Measurements from ENCODE around the gene E4F1. TPM values are rescaled to one million over a fixed set of nuclear protein-coding genes. Genes with fewer than 3 reads are reported as not detected.

Gene E4F1
- total RNA-seq, 2 experiments from 2014 or later = 31.8 to 33.8 TPM

DNA sequence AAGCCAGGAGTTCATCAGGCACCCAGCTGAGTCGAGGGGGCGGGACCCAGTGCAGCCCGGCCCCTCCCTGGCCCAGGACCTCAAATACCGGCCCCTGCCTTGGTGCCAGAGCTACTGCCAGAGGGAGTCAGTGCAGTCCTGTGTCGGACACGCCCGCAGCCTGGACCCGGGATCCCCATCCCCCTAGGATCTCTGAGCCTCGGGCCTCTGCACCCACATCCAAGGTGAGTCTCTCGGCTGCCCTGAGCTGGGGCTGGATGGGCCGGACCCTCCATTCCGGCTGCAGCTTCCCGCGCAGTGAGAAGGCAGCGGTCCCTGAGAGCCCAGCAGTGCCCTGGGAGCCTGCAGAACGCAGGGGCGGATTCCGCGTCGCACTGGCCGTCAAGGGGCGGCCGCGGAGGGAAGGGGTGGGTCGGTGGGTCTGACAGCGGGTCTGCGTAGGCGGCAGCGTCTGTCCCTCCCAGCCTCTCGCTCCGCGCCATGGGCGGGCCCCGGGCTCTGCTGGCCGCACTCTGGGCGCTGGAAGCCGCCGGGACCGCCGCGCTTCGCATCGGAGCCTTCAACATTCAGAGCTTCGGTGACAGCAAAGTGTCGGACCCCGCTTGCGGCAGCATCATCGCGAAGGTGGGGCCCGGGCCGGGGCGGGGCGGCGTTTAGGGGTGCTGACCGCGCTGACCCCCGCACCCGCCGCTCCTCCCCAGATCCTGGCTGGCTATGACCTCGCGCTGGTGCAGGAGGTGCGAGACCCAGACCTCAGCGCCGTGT, 13.1 kb downstream of the E4F1 start, which contains the start of gene DNASE1L2:
Gene DNASE1L2 (plus strand): TSS at position 108 of the 765 bp plus-strand sequence. CDS start 373 bp downstream, at position 481.
- Histone ChIP-seq H3K36me3 (ENCODE audit: insufficient read depth, low read length) (peaks cover 35% of the 10 kb centered on the region), H3K4me1 (ENCODE audit: insufficient read depth, low read length) (peaks cover 11% of the 10 kb centered on the region), H3K9me3 (ENCODE audit: control insufficient read depth in 1 of 2, insufficient read depth in 1 of 2, low read length in 2 of 2) (no peaks in the 10 kb centered on the region), H3K27ac (ENCODE audit: low read depth in 1 of 2, low read length in 2 of 2) (no peak within 1 kb of the TSS), H3K4me3 (ENCODE audit: low read length) (no peak within 1 kb of the TSS), H3K27me3 (ENCODE audit: control insufficient read depth in 1 of 2, insufficient read depth in 2 of 2, low read length in 2 of 2) (peaks cover 0 to 12% of the 10 kb centered on the region in 2 experiments)
- DNase-seq (no peak), ATAC-seq (ENCODE audit: poor library complexity) (peak; percentile 21)
- H3K4me1 Mint-ChIP-seq (ENCODE audit: low read depth) = no peaks in the 10 kb centered on the region
- peaks cover 4% of the 10 kb centered on the region for H3K27me3 Mint-ChIP-seq
- ChIA-PET POLR2A (interaction anchor here (1.6 to 1.9 kb wide), 2 partner anchors 10 to 22 kb away, joined by 4 to 5 read pairs; partner anchors contain the start of gene PGP), CTCF (no interaction called here)
- no peaks in the 10 kb centered on the region for H3K9me3 Mint-ChIP-seq
- intact Hi-C loops (cut with DNase I, micrococcal nuclease) = no loop called here
- H3K36me3 Mint-ChIP-seq (ENCODE audit: low read depth) = peaks cover 15% of the 10 kb centered on the region
- H3K4me3 Mint-ChIP-seq = no peak within 1 kb of the TSS
- no peak within 1 kb of the TSS for H3K27ac Mint-ChIP-seq
- TF ChIP-seq, protein P1, sequence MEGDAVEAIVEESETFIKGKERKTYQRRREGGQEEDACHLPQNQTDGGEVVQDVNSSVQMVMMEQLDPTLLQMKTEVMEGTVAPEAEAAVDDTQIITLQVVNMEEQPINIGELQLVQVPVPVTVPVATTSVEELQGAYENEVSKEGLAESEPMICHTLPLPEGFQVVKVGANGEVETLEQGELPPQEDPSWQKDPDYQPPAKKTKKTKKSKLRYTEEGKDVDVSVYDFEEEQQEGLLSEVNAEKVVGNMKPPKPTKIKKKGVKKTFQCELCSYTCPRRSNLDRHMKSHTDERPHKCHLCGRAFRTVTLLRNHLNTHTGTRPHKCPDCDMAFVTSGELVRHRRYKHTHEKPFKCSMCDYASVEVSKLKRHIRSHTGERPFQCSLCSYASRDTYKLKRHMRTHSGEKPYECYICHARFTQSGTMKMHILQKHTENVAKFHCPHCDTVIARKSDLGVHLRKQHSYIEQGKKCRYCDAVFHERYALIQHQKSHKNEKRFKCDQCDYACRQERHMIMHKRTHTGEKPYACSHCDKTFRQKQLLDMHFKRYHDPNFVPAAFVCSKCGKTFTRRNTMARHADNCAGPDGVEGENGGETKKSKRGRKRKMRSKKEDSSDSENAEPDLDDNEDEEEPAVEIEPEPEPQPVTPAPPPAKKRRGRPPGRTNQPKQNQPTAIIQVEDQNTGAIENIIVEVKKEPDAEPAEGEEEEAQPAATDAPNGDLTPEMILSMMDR (IDR thresholded peaks at IDR 0.05) = no peak

DNA sequence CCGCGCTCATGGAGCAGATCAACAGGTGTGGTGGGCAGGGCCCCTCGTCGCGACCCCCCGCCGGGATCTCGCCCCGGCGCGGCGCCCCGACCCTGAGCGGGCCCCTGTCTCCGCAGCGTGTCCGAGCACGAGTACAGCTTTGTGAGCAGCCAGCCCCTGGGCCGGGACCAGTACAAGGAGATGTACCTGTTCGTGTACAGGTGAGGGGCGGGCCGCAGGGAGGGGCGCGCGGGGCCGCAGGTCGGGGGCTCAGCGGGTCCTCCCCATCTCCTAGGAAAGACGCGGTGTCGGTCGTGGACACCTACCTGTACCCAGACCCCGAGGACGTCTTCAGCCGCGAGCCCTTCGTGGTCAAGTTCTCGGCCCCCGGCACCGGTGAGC, 13.7 kb downstream of the E4F1 start:
- peaks cover 13% of the 10 kb centered on the region for H3K36me3 Mint-ChIP-seq (ENCODE audit: low read depth)
- H3K9me3 Mint-ChIP-seq = no peaks in the 10 kb centered on the region
- intact Hi-C loops (cut with DNase I, micrococcal nuclease) = no loop called here

DNA sequence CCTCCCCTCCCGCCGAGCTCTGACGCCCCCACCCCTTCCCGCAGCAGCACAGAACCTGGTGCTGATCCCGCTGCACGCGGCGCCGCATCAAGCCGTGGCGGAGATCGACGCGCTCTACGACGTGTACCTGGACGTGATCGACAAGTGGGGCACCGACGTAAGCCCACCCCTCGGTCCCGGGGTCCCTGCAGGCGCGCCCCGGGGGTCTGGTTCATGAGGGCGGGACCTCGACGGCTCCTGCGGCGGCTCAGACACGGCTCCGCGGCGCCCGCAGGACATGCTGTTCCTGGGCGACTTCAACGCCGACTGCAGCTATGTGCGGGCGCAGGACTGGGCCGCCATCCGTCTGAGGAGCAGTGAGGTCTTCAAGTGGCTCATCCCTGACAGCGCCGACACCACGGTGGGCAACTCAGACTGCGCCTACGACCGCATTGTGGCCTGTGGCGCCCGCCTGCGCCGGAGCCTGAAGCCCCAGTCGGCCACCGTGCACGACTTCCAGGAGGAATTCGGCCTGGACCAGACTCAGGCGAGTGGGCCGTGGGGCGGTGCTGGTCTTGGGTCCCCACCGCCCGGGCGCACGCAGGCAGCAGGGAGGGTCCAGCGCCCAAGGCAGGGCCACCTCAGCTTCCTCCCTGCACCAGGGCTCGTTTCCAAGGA, 14.2 kb downstream of the E4F1 start:
- intact Hi-C loops (cut with DNase I, micrococcal nuclease) = no loop called here
- Histone ChIP-seq H3K36me3 (ENCODE audit: insufficient read depth, low read length) (peaks cover 29% of the 10 kb centered on the region), H3K4me3 (ENCODE audit: low read length) (no peak overlapping the region), H3K27me3 (ENCODE audit: control insufficient read depth in 1 of 2, insufficient read depth in 2 of 2, low read length in 2 of 2) (peaks cover 0 to 12% of the 10 kb centered on the region in 2 experiments), H3K27ac (ENCODE audit: low read depth in 1 of 2, low read length in 2 of 2) (no peak overlapping the region), H3K4me1 (ENCODE audit: insufficient read depth, low read length) (peaks cover 11% of the 10 kb centered on the region), H3K9me3 (ENCODE audit: control insufficient read depth in 1 of 2, insufficient read depth in 1 of 2, low read length in 2 of 2) (no peaks in the 10 kb centered on the region)
- H3K4me1 Mint-ChIP-seq (ENCODE audit: low read depth) = no peaks in the 10 kb centered on the region
- H3K9me3 Mint-ChIP-seq = no peaks in the 10 kb centered on the region
- CTCF ChIA-PET = no interaction called here
- DNase-seq (no peak), ATAC-seq (ENCODE audit: poor library complexity) (no peak)
- no peak overlapping the region for H3K4me3 Mint-ChIP-seq
- H3K27me3 Mint-ChIP-seq = peaks cover 4% of the 10 kb centered on the region
- no peak overlapping the region for H3K27ac Mint-ChIP-seq
- POLR2A ChIA-PET = interaction anchor here (1.9 kb wide), 1 partner anchor 11 kb away, joined by 5 read pairs; no protein-coding TSS in a partner anchor
- H3K36me3 Mint-ChIP-seq (ENCODE audit: low read depth) = peaks cover 19% of the 10 kb centered on the region
- TF ChIP-seq, protein P1 (IDR thresholded peaks at IDR 0.05) = no peak

More for the DNA sequence above, 13.7 kb downstream of the E4F1 start:
- TF ChIP-seq, protein P1 (IDR thresholded peaks at IDR 0.05) = no peak
- peaks cover 11% of the 10 kb centered on the region for H3K4me1 ChIP-seq (ENCODE audit: insufficient read depth, low read length)
- CTCF ChIA-PET = no interaction called here
- H3K9me3 ChIP-seq (ENCODE audit: control insufficient read depth in 1 of 2, insufficient read depth in 1 of 2, low read length in 2 of 2) = no peaks in the 10 kb centered on the region
- ATAC-seq (ENCODE audit: poor library complexity) (no peak), DNase-seq (no peak)
- H3K27me3 Mint-ChIP-seq = peaks cover 4% of the 10 kb centered on the region
- POLR2A ChIA-PET = interaction anchor here (1.9 kb wide), 1 partner anchor 11 kb away, joined by 5 read pairs; no protein-coding TSS in a partner anchor
- H3K27ac Mint-ChIP-seq = no peak overlapping the region
- no peak overlapping the region for H3K27ac ChIP-seq (ENCODE audit: low read depth in 1 of 2, low read length in 2 of 2)
- no peak overlapping the region for H3K4me3 Mint-ChIP-seq
- H3K4me1 Mint-ChIP-seq (ENCODE audit: low read depth) = no peaks in the 10 kb centered on the region
- peaks cover 0 to 12% of the 10 kb centered on the region in 2 experiments for H3K27me3 ChIP-seq (ENCODE audit: control insufficient read depth in 1 of 2, insufficient read depth in 2 of 2, low read length in 2 of 2)
- no peak overlapping the region for H3K4me3 ChIP-seq (ENCODE audit: low read length)
- H3K36me3 ChIP-seq (ENCODE audit: insufficient read depth, low read length) = peaks cover 29% of the 10 kb centered on the region
